HG02840 (cell line): Measurements from ENCODE around the gene TEX14.

Source experiments
- ATAC-seq: cut with Tn5 transposase; IDR thresholded peaks from one replicate; pipeline ENCODE4 v1.9.1; 2021; ENCODE audit warnings: mild to moderate bottlenecking, moderate library complexity, moderate number of reproducible peaks; ENCODE audit not compliant: unreplicated experiment, low FRiP score

The TEX14 gene

DNA sequence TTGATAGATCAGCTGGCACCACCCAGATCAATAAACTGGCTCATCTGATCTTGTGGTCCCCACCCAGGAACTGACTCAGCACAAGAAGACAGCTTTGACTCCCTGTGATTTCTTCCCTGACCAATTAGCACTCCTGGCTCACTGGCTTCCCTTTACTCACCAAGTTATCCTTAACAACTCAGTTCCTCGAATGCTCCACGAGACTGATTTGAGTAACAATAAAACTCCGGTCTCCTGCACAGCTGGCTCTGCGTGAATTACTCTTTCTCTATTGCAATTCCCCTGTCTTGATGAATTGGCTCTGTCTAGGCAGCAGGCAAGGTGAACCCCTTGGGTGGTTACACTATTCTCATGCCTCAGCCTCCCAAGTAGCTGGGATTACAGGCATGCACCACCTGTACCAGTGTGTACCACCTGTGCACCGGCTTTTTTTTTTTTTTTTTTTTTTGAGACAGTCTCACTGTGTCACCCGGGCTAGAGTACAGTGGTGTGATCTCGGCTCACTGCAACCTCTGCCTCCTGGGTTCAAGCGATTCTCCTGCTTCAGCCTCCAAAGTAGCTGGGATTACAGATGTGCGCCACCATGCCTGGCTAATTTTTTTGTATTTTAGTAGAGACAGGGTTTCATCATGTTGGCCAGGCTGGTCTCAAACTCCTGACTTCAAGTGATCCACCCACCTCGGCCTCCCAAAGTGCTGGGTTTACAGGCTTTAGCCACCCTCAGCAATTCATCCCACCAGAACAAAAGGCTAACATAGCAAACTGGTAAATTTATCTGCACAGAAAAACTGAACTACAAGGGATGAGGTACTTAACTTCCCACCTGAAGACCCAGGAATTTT, 33.7 kb downstream of the TEX14 start:
- ATAC-seq = peak; percentile 9

GRCh38 chr17:58648236-58648635, 43.6 kb downstream of the TEX14 start:
- no peak for ATAC-seq

DNA sequence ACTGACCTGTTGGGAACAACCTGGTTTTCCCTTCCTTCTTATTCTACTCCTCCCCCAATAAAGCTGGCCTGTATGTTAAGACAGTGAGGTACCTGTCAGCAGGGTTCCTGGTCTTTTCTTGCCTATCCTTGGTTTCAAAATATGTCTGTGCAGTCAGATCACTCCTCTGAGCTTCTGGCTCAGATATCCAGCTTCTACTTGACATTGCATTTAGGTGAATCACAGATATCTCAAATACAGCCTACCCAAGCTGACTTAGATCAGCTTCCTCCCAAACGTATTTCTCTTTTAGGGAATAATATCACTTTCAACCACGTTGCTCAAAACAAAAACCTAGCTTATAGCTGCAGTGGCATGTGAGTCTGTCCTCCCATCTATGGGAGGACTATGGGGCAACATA, 48.7 kb downstream of the TEX14 start:
- no peak for ATAC-seq

DNA sequence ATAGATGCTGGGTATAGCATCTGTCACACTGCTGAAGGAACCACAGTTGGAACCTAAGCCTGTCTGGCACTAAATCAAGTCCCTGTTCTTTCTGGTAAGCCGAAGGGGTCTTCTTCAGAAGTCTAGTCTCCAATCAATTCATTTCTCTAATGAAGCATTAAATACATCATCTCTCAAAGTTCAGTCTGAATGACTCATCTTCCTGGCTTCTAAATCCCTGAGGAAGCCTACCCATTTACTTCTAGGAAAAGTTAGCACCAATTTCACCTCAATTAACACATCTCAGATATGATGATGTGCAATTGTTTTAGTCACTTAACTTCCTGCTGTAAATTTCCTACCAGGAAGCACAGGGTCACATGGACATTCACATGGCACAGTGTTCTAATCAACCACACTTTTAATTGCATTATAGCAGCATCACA, 49.9 kb downstream of the TEX14 start:
- ATAC-seq = no peak

DNA sequence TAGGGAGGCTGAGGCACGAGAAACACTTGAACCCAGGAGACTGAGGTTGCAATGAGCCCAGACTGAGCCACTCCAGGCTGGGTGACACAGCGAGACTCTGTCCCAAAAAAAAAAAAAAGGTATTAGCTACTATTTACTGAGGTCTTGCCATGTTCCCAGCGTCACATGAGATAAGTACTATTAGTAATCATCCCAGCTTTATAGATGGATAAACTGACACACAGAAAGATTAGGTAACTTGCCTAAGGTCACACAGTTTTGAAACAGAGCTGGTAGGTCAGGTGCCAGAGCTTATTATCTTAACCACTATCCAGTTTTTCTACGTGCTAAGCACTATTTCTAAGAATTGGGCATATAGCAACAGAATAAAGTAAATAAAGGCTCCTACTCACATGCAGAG, 51.6 kb downstream of the TEX14 start:
- ATAC-seq = no peak

DNA sequence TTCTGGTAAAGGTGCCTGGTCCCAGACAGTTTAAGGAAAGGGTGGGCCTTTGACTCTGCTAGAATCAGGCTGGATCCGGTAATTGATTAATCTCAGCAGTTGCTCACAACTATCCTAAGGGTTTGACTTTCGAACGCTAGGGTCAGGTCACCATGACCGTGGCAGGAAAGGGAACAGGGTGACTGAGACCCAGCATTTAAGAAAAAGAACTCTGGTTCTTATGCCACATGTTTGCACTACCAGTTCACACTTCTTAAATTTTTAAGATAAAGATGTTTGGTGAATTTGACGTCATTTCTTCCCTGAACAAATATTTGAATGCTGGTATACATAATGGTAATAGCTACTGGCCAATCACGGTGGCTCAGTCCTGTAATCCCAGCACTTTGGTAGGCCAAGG, 52.2 kb downstream of the TEX14 start:
- ATAC-seq = no peak

DNA sequence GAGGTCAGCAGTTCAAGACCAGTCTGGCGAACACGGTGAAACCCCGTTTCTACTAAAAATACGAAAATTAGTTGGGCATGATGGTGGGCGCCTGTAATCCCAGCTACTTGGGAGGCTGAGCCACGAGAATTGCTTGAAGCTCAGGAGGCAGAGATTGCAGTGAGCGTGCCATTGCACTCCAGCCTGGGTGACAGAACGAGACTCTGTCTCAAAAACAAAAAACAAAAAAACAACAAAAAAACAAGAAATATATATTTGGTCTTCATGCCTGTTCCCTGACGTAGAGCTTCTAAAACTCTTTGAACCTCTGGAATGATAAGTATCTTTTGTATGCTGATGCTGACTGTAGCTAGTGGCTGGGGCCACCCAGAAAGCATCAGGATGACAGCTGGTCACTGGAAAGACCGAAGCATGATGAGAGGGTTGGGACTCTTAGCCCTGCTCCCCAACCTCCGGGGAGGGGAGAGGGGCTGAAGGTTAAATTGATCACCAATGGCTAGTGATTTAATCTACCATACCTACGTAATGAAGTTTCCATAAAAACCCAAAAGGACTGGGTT, 54.8 kb downstream of the TEX14 start:
- no peak for ATAC-seq

GRCh38 chr17:58632324-58633314, 59.2 kb downstream of the TEX14 start:
- no peak for ATAC-seq

DNA sequence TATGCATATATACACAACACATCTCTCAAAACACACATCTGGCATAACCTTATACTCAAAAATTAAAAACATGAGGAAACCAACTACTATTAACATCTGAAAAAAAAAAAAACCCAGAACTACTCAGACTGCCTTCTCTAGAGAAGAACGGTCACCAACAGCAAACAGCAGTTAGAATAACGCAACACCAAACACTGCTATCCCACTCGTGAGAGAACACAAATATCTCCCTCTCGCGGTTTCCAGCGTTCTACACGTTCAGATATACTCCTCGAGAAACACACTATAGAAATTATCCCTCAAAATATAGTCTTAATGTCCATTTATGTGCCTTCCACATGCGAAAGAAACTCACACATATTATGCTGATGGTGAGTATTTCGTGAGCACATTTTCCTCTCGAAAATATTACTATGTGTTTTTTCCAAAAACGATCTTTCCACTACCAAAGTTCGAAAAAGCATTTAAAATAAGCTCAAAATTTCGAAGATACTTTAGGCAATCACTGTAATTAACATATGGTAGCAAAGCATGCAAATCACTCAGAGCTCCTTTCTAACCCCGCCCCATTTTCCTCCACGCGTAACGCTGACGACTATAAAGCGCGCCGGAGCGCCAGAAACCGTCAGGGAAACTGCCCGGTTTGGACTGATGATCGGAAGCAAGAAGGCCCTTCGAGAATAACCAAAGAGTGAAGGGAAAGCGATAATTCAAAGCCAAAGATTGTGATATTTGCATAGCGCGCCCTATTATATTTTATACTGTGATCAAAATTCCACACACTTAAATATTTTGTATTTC, 60.1 kb downstream of the TEX14 start:
- ATAC-seq = peak; percentile 72

GRCh38 chr17:58630883-58631522, 60.8 kb downstream of the TEX14 start:
- ATAC-seq = no peak

DNA sequence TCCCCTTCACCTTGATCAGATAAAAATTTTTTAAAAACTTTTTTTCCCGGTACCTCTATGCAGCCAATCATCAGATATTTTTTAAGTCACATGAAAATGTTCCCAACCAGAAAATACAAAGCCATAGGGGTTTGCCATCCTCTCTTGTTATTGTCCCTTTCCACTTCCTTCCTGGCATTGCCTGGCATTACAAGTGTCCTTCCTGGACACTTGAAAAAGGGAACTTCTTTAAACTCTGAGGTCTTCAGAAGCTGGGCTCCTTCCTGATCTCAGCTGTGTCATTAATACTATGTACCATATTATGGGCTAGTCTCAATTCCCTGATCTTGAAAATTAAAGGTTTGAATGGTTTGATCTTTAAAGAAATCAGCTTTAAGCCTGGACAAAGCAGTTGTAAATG, 64.9 kb downstream of the TEX14 start:
- ATAC-seq = no peak

DNA sequence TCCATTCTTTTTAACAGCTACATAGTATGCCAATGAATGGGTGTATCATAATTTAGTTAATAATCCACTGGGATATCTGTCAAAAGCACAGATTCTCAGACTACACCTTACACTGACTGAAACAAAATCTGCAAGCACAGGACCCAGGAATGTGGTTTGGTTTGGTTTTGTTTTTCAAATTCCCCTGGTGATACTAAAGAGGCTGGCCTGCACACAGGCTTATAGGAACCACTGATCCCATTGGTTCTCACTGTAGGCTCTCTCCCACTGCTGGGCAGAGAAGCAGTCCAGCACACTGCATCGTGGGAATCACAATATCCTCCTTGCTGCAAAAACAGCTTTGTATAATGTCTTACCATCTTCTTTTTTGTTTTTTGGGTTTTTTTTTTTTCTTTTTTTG, 67.1 kb downstream of the TEX14 start:
- ATAC-seq = no peak

- ATAC-seq = no peak
Measured at GRCh38 chr17:58621174-58621573, 70.7 kb downstream of the TEX14 start.

GRCh38 chr17:58618336-58618735, 73.5 kb downstream of the TEX14 start:
- no peak for ATAC-seq

- ATAC-seq = no peak
Measured at GRCh38 chr17:58617563-58617962, 74.3 kb downstream of the TEX14 start.

- ATAC-seq = no peak
Measured at GRCh38 chr17:58615768-58616659, 75.8 kb downstream of the TEX14 start.

GRCh38 chr17:58614859-58615459, 76.9 kb downstream of the TEX14 start:
- ATAC-seq = no peak

DNA sequence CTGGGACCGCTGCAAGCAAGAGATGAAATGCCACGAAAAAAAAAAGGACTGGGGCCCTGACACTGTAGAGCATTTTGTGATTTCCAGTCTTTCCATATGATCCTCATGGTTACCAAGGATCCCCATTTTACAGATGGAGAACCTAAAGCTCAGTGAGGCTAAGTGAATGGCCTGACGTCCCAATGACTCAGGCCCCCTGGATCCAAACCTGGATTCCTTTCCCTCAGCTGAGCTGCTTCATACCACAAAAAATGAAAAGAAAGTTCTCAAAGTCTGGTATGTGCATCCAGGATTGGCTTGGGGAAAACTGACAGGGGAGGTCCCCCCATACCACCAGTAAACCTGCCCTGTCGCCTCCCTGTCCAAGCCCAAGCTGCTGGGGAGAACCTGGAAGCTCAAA, 80.5 kb downstream of the TEX14 start:
- ATAC-seq = no peak
